MM.1S (cell line): ENCODE data around the gene PPARGC1A.

Source experiments
- DNase-seq: peaks from one replicate; pipeline ENCODE4 v3.0.0-alpha.2; 2015
- H2AFZ ChIP-seq: fragments of 300-600 bp; sonication (generic); 2 replicates; pipeline ENCODE4 v1.6.0; 2016; ENCODE audit warnings: antibody characterized with exemption, low read length
- H3F3A ChIP-seq: fragments of 300-600 bp; sonication (generic); 2 replicates; pipeline ENCODE4 v1.6.1; 2016; ENCODE audit warnings: mild to moderate bottlenecking, antibody characterized with exemption, low read length, moderate library complexity, mixed read lengths; ENCODE audit not compliant: insufficient read depth
- H3K27ac ChIP-seq: fragments of 300-600 bp; sonication (generic); 2 replicates; pipeline ENCODE4 v1.5.1; 2016; ENCODE audit warnings: mild to moderate bottlenecking, low read length
- H3K27me3 ChIP-seq: fragments of 300-600 bp; sonication (generic); replicated peaks from 2 replicates; pipeline ENCODE4 v1.6.0; 2016; ENCODE audit warnings: low read length; ENCODE audit not compliant: insufficient read depth
- H3K36me3 ChIP-seq: fragments of 300-600 bp; sonication (generic); replicated peaks from 2 replicates; pipeline ENCODE4 v1.6.1; 2016; ENCODE audit warnings: mild to moderate bottlenecking, low read length, mixed read lengths; ENCODE audit not compliant: insufficient read depth
- H3K4me1 ChIP-seq: fragments of 300-600 bp; sonication (generic); 2 replicates; pipeline ENCODE4 v1.6.1; 2016; ENCODE audit warnings: low read length, mixed read lengths
- H3K4me2 ChIP-seq: fragments of 300-600 bp; sonication (generic); 2 replicates; pipeline ENCODE4 v1.6.0; 2016; ENCODE audit warnings: low read depth, low read length
- H3K4me3 ChIP-seq: fragments of 300-600 bp; sonication (generic); 2 replicates; pipeline ENCODE4 v1.5.1; 2016; ENCODE audit warnings: low read length, mixed read lengths
- H3K79me2 ChIP-seq: fragments of 300-600 bp; sonication (generic); 2 replicates; pipeline ENCODE4 v1.6.1; 2016; ENCODE audit warnings: mixed run types, low read length, mixed read lengths
- H3K9ac ChIP-seq: fragments of 300-600 bp; sonication (generic); 2 replicates; pipeline ENCODE4 v1.6.1; 2016; ENCODE audit warnings: low read length, mixed read lengths
- H3K9me2 ChIP-seq: fragments of 300-600 bp; sonication (generic); replicated peaks from 2 replicates; pipeline ENCODE4 v1.6.1; 2016; ENCODE audit warnings: mild to moderate bottlenecking, low read length, mixed read lengths; ENCODE audit not compliant: insufficient read depth
- H3K9me3 ChIP-seq: fragments of 300-600 bp; sonication (generic); replicated peaks from 2 replicates; pipeline ENCODE4 v1.6.1; 2016; ENCODE audit warnings: mild to moderate bottlenecking, low read length, mixed read lengths; ENCODE audit not compliant: insufficient read depth
- H4K20me1 ChIP-seq: fragments of 300-600 bp; sonication (generic); 2 replicates; pipeline ENCODE4 v1.6.1; 2016; ENCODE audit warnings: mild to moderate bottlenecking, low read length, moderate library complexity, mixed read lengths; ENCODE audit not compliant: insufficient read depth
- EZH2 ChIP-seq: fragments of 300-600 bp; sonication (generic); optimal IDR thresholded peaks from 2 replicates; pipeline ENCODE3; 2017; ENCODE audit warnings: low read depth, mild to moderate bottlenecking, antibody characterized with exemption, low read length, mixed read lengths
- EZH2phosphoT487 ChIP-seq: fragments of 300-600 bp; sonication (generic); IDR thresholded peaks from 2 replicates; pipeline ENCODE4 v1.6.1; 2018; ENCODE audit warnings: antibody characterized with exemption, low read length
- TF ChIP-seq, protein P1 (sequence below): fragments of 300-600 bp; sonication (generic); IDR thresholded peaks from 2 replicates; pipeline ENCODE4 v1.5.1; 2016; ENCODE audit warnings: antibody characterized with exemption, low read length, mixed read lengths

The PPARGC1A gene

GRCh38 chr4:23856630-23857029 lies 33.2 kb downstream of the PPARGC1A start:
- Histone ChIP-seq H3F3A (no peaks in the 10 kb centered on the region), H3K4me1 (no peaks in the 10 kb centered on the region)

GRCh38 chr4:23855912-23856605 lies 33.8 kb downstream of the PPARGC1A start:
- H3K4me3 ChIP-seq, result no peak overlapping the region
- H3K36me3 ChIP-seq, result no peaks in the 10 kb centered on the region
- no peaks in the 10 kb centered on the region for H3K9me2 ChIP-seq
- H3K79me2 ChIP-seq, result peaks cover 19% of the 10 kb centered on the region
- no peak for DNase-seq
- no peak overlapping the region for H3K9ac ChIP-seq
- H4K20me1 ChIP-seq, result no peaks in the 10 kb centered on the region
- no peak overlapping the region for H3K4me2 ChIP-seq
- no peak for TF ChIP-seq EZH2phosphoT487
- TF ChIP-seq EZH2, result no peak
- TF ChIP-seq, protein P1, sequence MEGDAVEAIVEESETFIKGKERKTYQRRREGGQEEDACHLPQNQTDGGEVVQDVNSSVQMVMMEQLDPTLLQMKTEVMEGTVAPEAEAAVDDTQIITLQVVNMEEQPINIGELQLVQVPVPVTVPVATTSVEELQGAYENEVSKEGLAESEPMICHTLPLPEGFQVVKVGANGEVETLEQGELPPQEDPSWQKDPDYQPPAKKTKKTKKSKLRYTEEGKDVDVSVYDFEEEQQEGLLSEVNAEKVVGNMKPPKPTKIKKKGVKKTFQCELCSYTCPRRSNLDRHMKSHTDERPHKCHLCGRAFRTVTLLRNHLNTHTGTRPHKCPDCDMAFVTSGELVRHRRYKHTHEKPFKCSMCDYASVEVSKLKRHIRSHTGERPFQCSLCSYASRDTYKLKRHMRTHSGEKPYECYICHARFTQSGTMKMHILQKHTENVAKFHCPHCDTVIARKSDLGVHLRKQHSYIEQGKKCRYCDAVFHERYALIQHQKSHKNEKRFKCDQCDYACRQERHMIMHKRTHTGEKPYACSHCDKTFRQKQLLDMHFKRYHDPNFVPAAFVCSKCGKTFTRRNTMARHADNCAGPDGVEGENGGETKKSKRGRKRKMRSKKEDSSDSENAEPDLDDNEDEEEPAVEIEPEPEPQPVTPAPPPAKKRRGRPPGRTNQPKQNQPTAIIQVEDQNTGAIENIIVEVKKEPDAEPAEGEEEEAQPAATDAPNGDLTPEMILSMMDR, result no peak
- H3F3A ChIP-seq, result no peaks in the 10 kb centered on the region
- no peaks in the 10 kb centered on the region for H3K4me1 ChIP-seq
- H3K27ac ChIP-seq, result no peak overlapping the region
- no peaks in the 10 kb centered on the region for H3K27me3 ChIP-seq
- no peaks in the 10 kb centered on the region for H3K9me3 ChIP-seq
- H2AFZ ChIP-seq, result no peak overlapping the region

More at GRCh38 chr4:23856630-23857029, 33.2 kb downstream of the PPARGC1A start:
- no peaks in the 10 kb centered on the region for H3K36me3 ChIP-seq
- H4K20me1 ChIP-seq, result no peaks in the 10 kb centered on the region
- DNase-seq, result no peak
- H2AFZ ChIP-seq, result no peak overlapping the region
- H3K9me2 ChIP-seq, result no peaks in the 10 kb centered on the region
- H3K27me3 ChIP-seq, result no peaks in the 10 kb centered on the region
- H3K4me2 ChIP-seq, result no peak overlapping the region
- H3K4me3 ChIP-seq, result no peak overlapping the region
- TF ChIP-seq, protein P1, result no peak
- TF ChIP-seq EZH2 (no peak), EZH2phosphoT487 (no peak)
- H3K9me3 ChIP-seq, result no peaks in the 10 kb centered on the region
- H3K27ac ChIP-seq, result no peak overlapping the region
- H3K79me2 ChIP-seq, result peaks cover 20% of the 10 kb centered on the region
- no peak overlapping the region for H3K9ac ChIP-seq

DNA sequence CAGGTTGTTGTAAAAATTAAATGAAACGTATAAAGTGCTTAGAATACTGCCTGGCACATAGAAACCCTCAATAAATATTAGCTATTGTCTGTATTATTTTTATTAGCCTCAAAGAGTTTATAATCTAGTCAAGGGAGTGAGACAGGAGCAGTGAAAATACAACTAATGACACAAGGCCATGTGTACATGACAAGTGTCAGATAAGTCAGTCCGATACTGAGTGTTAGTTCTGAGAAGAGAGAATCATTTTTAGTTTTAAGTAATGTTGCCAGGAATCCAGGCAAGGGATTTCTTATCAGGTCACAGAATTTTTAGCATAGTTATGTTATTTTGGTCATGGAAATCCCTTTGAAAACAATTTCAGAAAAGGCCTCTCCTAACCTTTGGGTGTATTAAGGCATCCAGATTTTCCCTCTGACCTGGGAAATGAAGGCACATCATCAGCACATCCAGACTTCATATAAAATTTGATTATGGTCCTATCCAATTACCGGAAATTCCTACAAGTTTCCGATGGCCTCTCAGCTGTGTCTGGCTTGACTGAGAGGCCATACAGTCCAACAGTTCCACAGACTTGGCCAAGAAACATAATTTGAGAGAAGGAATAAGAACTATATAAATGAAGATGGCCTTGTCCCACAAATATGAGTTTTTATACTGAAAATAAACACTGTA lies 35.7 kb downstream of the PPARGC1A start:
- TF ChIP-seq, protein P1, result no peak
- no peak for TF ChIP-seq EZH2phosphoT487
- TF ChIP-seq EZH2, result no peak
- no peak overlapping the region for H2AFZ ChIP-seq
- no peaks in the 10 kb centered on the region for H4K20me1 ChIP-seq
- peaks cover 14% of the 10 kb centered on the region for H3K79me2 ChIP-seq
- no peak overlapping the region for H3K4me3 ChIP-seq
- H3K36me3 ChIP-seq, result no peaks in the 10 kb centered on the region
- H3K9ac ChIP-seq, result no peak overlapping the region
- DNase-seq, result no peak
- H3F3A ChIP-seq, result no peaks in the 10 kb centered on the region
- no peaks in the 10 kb centered on the region for H3K4me1 ChIP-seq
- no peaks in the 10 kb centered on the region for H3K9me2 ChIP-seq
- no peaks in the 10 kb centered on the region for H3K27me3 ChIP-seq
- no peaks in the 10 kb centered on the region for H3K9me3 ChIP-seq
- no peak overlapping the region for H3K27ac ChIP-seq
- H3K4me2 ChIP-seq, result no peak overlapping the region
